ENCODE data around the gene M1AP. TPM values are rescaled to one million over a fixed set of nuclear protein-coding genes. Genes with fewer than 3 reads are reported as not detected.

Gene M1AP
- total and polyA plus RNA-seq, 7 donors: 0.01 to 0.21 TPM; not detected in 5

GRCh38 chr2:74526649-74527230, 121.4 kb downstream of the M1AP start:
- intact Hi-C loops (cut with DNase I): no loop called here
- WGBS, 3 donors: 97 to 99% (median 97%) methylated on average over 11 of the region's 11 CpGs
- ATAC-seq: no peak

GRCh38 chr2:74525717-74526648, 122.1 kb downstream of the M1AP start, which contains the start of gene DQX1:
Gene DQX1, minus strand, starts transcription at chr2:74526231. Its CDS starts 502 bp downstream, at chr2:74525729.
- Histone ChIP-seq H3K27me3 (ENCODE audit: insufficient read depth in 3 of 3, low read length in 2 of 3) (no peaks in the 10 kb centered on the region), H3K27ac (no peak within 1 kb of the TSS), H3K36me3 (ENCODE audit: insufficient read depth in 1 of 2, low read depth in 1 of 2) (peaks cover 8 to 33% of the 10 kb centered on the region in 2 donors), H3K4me3 (no peak within 1 kb of the TSS), H3K9me3 (no peaks in the 10 kb centered on the region), H3K4me1 (peaks cover 12% of the 10 kb centered on the region)
- ATAC-seq: no peak
- intact Hi-C loops (cut with DNase I): no loop called here
- no peak for DNase-seq
- no peak for TF ChIP-seq CTCF (IDR thresholded peaks at IDR 0.05)
- whole genome bisulfite sequencing, 3 donors: 85 to 89% (median 88%) methylated on average over 11 of the region's 11 CpGs

More at GRCh38 chr2:74526649-74527230, 121.4 kb downstream of the M1AP start:
- Histone ChIP-seq H3K4me1 (peaks cover 20% of the 10 kb centered on the region), H3K27ac (no peak overlapping the region), H3K4me3 (no peak overlapping the region), H3K36me3 (ENCODE audit: insufficient read depth in 1 of 2, low read depth in 1 of 2) (peaks cover 8 to 41% of the 10 kb centered on the region in 2 donors), H3K27me3 (ENCODE audit: insufficient read depth in 3 of 3, low read length in 2 of 3) (no peaks in the 10 kb centered on the region), H3K9me3 (no peaks in the 10 kb centered on the region)
- no peak for TF ChIP-seq CTCF (IDR thresholded peaks at IDR 0.05)
- no peak for DNase-seq

GRCh38 chr2:74524955-74525716, 123.0 kb downstream of the M1AP start:
- TF ChIP-seq CTCF (IDR thresholded peaks at IDR 0.05): no peak
- peaks cover 0 to 6% (median 0%) of the 10 kb centered on the region in 3 donors for H3K27me3 ChIP-seq (ENCODE audit: insufficient read depth in 3 of 3, low read length in 2 of 3)
- no peak overlapping the region for H3K27ac ChIP-seq
- no peak overlapping the region for H3K4me3 ChIP-seq
- H3K4me1 ChIP-seq: peaks cover 7% of the 10 kb centered on the region
- ATAC-seq (no peak), DNase-seq (no peak)
- intact Hi-C loops (cut with DNase I): no loop called here
- 89 to 90% (median 90%) methylated on average over 10 of the region's 10 CpGs for WGBS, 3 donors
- H3K36me3 ChIP-seq (ENCODE audit: insufficient read depth in 1 of 2, low read depth in 1 of 2): peaks cover 8 to 31% of the 10 kb centered on the region in 2 donors
- H3K9me3 ChIP-seq: no peaks in the 10 kb centered on the region

GRCh38 chr2:74524005-74524404, 124.1 kb downstream of the M1AP start:
- no peak for TF ChIP-seq CTCF (IDR thresholded peaks at IDR 0.05)
- H3K27ac ChIP-seq: no peak overlapping the region
- no peaks in the 10 kb centered on the region for H3K9me3 ChIP-seq
- no peak overlapping the region for H3K4me3 ChIP-seq
- WGBS, 3 donors: 78 to 83% (median 83%) methylated on average over 9 of the region's 9 CpGs
- DNase-seq: no peak
- no peak for ATAC-seq
- intact Hi-C loops (cut with DNase I): no loop called here
- peaks cover 0 to 16% (median 4%) of the 10 kb centered on the region in 3 donors for H3K27me3 ChIP-seq (ENCODE audit: insufficient read depth in 3 of 3, low read length in 2 of 3)
- peaks cover 7% of the 10 kb centered on the region for H3K4me1 ChIP-seq
- H3K36me3 ChIP-seq (ENCODE audit: insufficient read depth in 1 of 2, low read depth in 1 of 2): peaks cover 8 to 31% of the 10 kb centered on the region in 2 donors

All from psoas muscle (tissue), 8 donors.